ENCODE data around the gene SLC7A14. TPM values are rescaled to one million over a fixed set of nuclear protein-coding genes. Genes with fewer than 3 reads are reported as not detected.

Gene SLC7A14
- total and polyA plus RNA-seq, 2 donors (not counting 1 experiment from before 2014, with no cell fraction given) = not detected

DNA sequence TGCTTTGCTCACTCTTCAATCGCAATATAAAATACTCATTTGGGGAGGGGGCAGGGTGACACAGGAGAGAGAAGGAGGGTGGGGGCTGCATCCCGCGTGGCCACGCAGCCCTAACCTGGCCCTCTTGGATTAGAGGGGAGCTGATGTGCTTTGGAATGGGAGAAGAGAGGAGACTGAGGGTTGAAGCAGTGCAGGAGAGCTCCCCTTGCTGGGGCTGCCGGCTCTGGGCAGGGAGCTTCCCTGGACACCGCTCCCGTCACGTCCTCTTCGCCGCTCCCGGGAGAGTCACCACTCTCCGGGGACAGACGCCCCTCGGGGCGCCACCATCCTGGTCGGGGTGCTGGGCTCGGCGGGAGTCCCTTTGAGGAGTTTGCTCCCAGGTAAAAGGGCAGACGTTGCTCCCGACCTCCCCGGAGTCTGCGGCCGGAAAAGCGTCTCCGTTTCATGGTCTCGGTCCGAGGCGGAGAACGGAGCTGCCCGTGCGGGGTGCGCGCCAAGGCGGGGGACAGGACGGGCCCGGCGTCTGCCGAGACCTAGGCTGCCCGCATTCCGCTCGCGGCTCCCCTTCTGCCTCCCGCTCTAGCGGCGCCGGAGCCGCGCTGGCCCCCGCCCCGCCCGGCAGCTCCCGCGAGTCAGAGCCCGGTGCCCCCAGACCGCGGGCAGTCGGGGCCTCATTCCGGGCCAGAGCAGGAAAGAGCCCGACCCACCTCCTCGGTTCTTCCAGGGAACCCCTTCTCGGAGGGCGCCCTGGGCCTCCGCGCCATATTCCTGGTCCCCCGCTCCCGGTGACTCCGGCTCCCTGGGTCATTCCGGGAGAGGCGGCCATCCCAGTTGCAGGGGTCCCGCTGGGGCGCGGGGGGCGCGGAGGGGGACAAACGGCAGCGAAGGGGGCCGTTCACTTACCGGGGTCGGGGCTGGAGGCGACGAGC is 603 bp downstream of the SLC7A14 start:
- no peaks in the 10 kb centered on the region for H4K20me1 ChIP-seq (ENCODE audit: control insufficient read depth, insufficient read depth, low read length, poor library complexity, severe bottlenecking)
- no peaks in the 10 kb centered on the region for H3K4me1 ChIP-seq (ENCODE audit: control insufficient read depth in 2 of 2, insufficient read depth in 2 of 2, low read length in 2 of 2)
- H3K9ac ChIP-seq (ENCODE audit: low read length) = no peak overlapping the region
- H3K9me3 ChIP-seq (ENCODE audit: control extremely low read depth in 1 of 3, control insufficient read depth in 2 of 3, insufficient read depth in 1 of 3, low read length in 2 of 3) = peaks cover 0 to 21% (median 0%) of the 10 kb centered on the region in 3 donors
- WGBS (ENCODE audit: insufficient coverage) = 12% methylated on average over 80 of the region's 81 CpGs
- intact Hi-C loops (cut with micrococcal nuclease) = no loop called here
- H3K4me3 ChIP-seq (ENCODE audit: control extremely low read depth in 1 of 5, extremely low read depth in 1 of 5, insufficient read depth in 1 of 5, low read depth in 2 of 5, low read length in 4 of 5) = no peak overlapping the region
- DNase-seq (no peak), ATAC-seq (ENCODE audit: low read depth) (no peak)
- Mint-ChIP-seq H3K27ac (no peak overlapping the region), H3K9me3 (ENCODE audit: insufficient read depth) (peaks cover 3% of the 10 kb centered on the region), H3K27me3 (peaks cover 33% of the 10 kb centered on the region), H3K4me3 (no peak overlapping the region), H3K4me1 (no peaks in the 10 kb centered on the region)
- peaks cover 0 to 48% (median 29%) of the 10 kb centered on the region in 4 experiments for H3K27me3 ChIP-seq (replicated peaks in 1 of 4; ENCODE audit: control extremely low read depth in 1 of 4, control insufficient read depth in 3 of 4, insufficient read depth in 4 of 4, low read length in 3 of 4)
- ChIA-PET CTCF (no interaction called here), POLR2A (no interaction called here)
- no peak overlapping the region for H3K27ac ChIP-seq (ENCODE audit: low read length in 2 of 2)
- no peaks in the 10 kb centered on the region for H3K79me2 ChIP-seq (ENCODE audit: control insufficient read depth, insufficient read depth, low read length)
- no peak overlapping the region for H2AFZ ChIP-seq (ENCODE audit: insufficient read depth, low read depth, low read length, poor library complexity, severe bottlenecking)
- no peaks in the 10 kb centered on the region for H3K36me3 ChIP-seq (replicated peaks in 1 of 2; ENCODE audit: control extremely low read depth in 1 of 2, control insufficient read depth in 1 of 2, extremely low read depth in 1 of 2, insufficient read depth in 2 of 2, low read length in 1 of 2)
- TF ChIP-seq, protein P1, sequence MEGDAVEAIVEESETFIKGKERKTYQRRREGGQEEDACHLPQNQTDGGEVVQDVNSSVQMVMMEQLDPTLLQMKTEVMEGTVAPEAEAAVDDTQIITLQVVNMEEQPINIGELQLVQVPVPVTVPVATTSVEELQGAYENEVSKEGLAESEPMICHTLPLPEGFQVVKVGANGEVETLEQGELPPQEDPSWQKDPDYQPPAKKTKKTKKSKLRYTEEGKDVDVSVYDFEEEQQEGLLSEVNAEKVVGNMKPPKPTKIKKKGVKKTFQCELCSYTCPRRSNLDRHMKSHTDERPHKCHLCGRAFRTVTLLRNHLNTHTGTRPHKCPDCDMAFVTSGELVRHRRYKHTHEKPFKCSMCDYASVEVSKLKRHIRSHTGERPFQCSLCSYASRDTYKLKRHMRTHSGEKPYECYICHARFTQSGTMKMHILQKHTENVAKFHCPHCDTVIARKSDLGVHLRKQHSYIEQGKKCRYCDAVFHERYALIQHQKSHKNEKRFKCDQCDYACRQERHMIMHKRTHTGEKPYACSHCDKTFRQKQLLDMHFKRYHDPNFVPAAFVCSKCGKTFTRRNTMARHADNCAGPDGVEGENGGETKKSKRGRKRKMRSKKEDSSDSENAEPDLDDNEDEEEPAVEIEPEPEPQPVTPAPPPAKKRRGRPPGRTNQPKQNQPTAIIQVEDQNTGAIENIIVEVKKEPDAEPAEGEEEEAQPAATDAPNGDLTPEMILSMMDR (IDR thresholded peaks at IDR 0.05) = no peak
- no peak for TF ChIP-seq EZH2 (IDR thresholded peaks at IDR 0.05; ENCODE audit: borderline replicate concordance, insufficient read depth, low read depth, low read length, poor library complexity, severe bottlenecking)
- H3K4me2 ChIP-seq (replicated peaks; ENCODE audit: low read depth, low read length, poor library complexity, severe bottlenecking) = no peak overlapping the region

DNA sequence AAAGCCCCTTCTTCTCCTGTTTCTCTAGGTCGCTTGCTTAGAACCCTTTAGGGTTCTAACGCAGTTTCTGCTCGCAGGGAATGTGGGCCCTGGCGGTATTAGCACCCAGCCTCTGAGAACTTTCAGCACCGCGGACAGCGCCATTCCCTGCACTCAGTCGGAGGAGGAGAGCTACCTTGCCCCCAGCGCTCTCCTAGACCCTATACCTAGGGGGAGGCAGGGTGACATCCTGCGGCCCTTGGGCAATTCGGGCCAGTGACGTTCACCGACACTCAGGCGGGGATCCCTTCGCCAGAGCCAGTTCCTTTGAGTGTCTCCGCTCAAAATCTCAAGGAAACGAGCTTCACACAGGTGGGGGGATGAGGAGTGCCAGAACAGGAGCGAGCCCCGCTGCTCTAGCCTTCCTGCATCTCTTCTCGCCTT is 1.3 kb downstream of the SLC7A14 start:
- H3K79me2 ChIP-seq (ENCODE audit: control insufficient read depth, insufficient read depth, low read length) = no peaks in the 10 kb centered on the region
- ChIA-PET POLR2A (no interaction called here), CTCF (interaction anchor here (0.6 kb wide), 1 partner anchor 105 kb away, joined by 4 read pairs; no protein-coding TSS in a partner anchor)
- no peak for TF ChIP-seq EZH2 (IDR thresholded peaks at IDR 0.05; ENCODE audit: borderline replicate concordance, insufficient read depth, low read depth, low read length, poor library complexity, severe bottlenecking)
- TF ChIP-seq, protein P1 (IDR thresholded peaks at IDR 0.05) = no peak
- 7% methylated on average over 16 of the region's 20 CpGs for WGBS (ENCODE audit: insufficient coverage)
- peaks cover 39% of the 10 kb centered on the region for H3K27me3 Mint-ChIP-seq
- H3K4me3 Mint-ChIP-seq = no peak overlapping the region
- H3K9me3 Mint-ChIP-seq (ENCODE audit: insufficient read depth) = peaks cover 3% of the 10 kb centered on the region
- H3K36me3 ChIP-seq (replicated peaks in 1 of 2; ENCODE audit: control extremely low read depth in 1 of 2, control insufficient read depth in 1 of 2, extremely low read depth in 1 of 2, insufficient read depth in 2 of 2, low read length in 1 of 2) = no peaks in the 10 kb centered on the region
- intact Hi-C loops (cut with micrococcal nuclease) = no loop called here
- no peak overlapping the region for H3K27ac ChIP-seq (ENCODE audit: low read length in 2 of 2)
- no peaks in the 10 kb centered on the region for H3K4me1 ChIP-seq (ENCODE audit: control insufficient read depth in 2 of 2, insufficient read depth in 2 of 2, low read length in 2 of 2)
- peaks cover 0 to 48% (median 29%) of the 10 kb centered on the region in 4 experiments for H3K27me3 ChIP-seq (replicated peaks in 1 of 4; ENCODE audit: control extremely low read depth in 1 of 4, control insufficient read depth in 3 of 4, insufficient read depth in 4 of 4, low read length in 3 of 4)
- no peak overlapping the region for H3K4me2 ChIP-seq (replicated peaks; ENCODE audit: low read depth, low read length, poor library complexity, severe bottlenecking)
- H3K9me3 ChIP-seq (ENCODE audit: control extremely low read depth in 1 of 3, control insufficient read depth in 2 of 3, insufficient read depth in 1 of 3, low read length in 2 of 3) = peaks cover 0 to 21% (median 0%) of the 10 kb centered on the region in 3 donors
- no peaks in the 10 kb centered on the region for H4K20me1 ChIP-seq (ENCODE audit: control insufficient read depth, insufficient read depth, low read length, poor library complexity, severe bottlenecking)
- H3K9ac ChIP-seq (ENCODE audit: low read length) = no peak overlapping the region
- ATAC-seq (ENCODE audit: low read depth) (no peak), DNase-seq (peak; percentile 29)
- H3K4me3 ChIP-seq (ENCODE audit: control extremely low read depth in 1 of 5, extremely low read depth in 1 of 5, insufficient read depth in 1 of 5, low read depth in 2 of 5, low read length in 4 of 5) = no peak overlapping the region
- H3K27ac Mint-ChIP-seq = no peak overlapping the region
- no peak overlapping the region for H2AFZ ChIP-seq (ENCODE audit: insufficient read depth, low read depth, low read length, poor library complexity, severe bottlenecking)
- no peaks in the 10 kb centered on the region for H3K4me1 Mint-ChIP-seq
